AG04450 (cell line): ENCODE data around the gene HDAC7. TPM values are rescaled to one million over a fixed set of nuclear protein-coding genes. Genes with fewer than 3 reads are reported as not detected.

Source experiments
- CTCF ChIA-PET: fragments of 300-600, 350-600 bp; formaldehyde crosslinking; extraction: SDS; loops from one replicate; lab custom pipeline; 2022; ENCODE audit warnings: antibody characterized with exemption, inconsistent platforms; lab: Charles Lee
- POLR2A ChIA-PET: fragments of 350-600 bp; formaldehyde crosslinking; extraction: SDS; loops from one replicate; lab custom pipeline; 2021; ENCODE audit warnings: antibody characterized with exemption, inconsistent platforms; lab: Yijun Ruan, JAX
- DNase-seq: peaks from one replicate; pipeline ENCODE4 v3.0.0-alpha.2; 2011; ENCODE audit warnings: low read depth, low spot score
- H3K27ac ChIP-seq: one replicate; pipeline ENCODE4 v1.5.1; 2012; ENCODE audit warnings: low read depth, low read length, control low read depth
- H3K27me3 ChIP-seq: one replicate; pipeline ENCODE4 v1.6.0; 2012; ENCODE audit warnings: low read length; ENCODE audit not compliant: control insufficient read depth, insufficient read depth
- H3K4me3 ChIP-seq: 2 replicates; pipeline ENCODE4 v1.5.1; 2011; ENCODE audit warnings: mild to moderate bottlenecking, low read depth, low read length, control low read depth
- H3K9me3 ChIP-seq: 2 replicates; pipeline ENCODE4 v1.5.1; 2012; ENCODE audit warnings: low read length; ENCODE audit not compliant: control insufficient read depth, insufficient read depth
- CTCF ChIP-seq: IDR thresholded peaks from 2 replicates; pipeline ENCODE4 v1.5.1; 2011; ENCODE audit warnings: low read depth, low read length, control low read depth, inconsistent platforms
- polyA plus RNA-seq: library from polyadenylated mRNA; depleted of rRNA; stranded (reverse); fragments of >200 nt; gene quantifications from 2 replicates; pipeline ENCODE4 v1.2.3, GENCODE V29; 2011; rRNA removed

The HDAC7 gene
- polyA plus RNA-seq, 1 experiment, result 17.1 TPM

- Histone ChIP-seq H3K9me3 (no peaks in the 10 kb centered on the region; the same call in 1 of the 2 replicates), H3K27ac (no peak overlapping the region), H3K27me3 (no peaks in the 10 kb centered on the region), H3K4me3 (no peak overlapping the region)
- ChIA-PET POLR2A (no interaction called here), CTCF (interaction anchor here (1.1 to 5.9 kb wide), 3 partner anchors 8 to 33 kb away, joined by 3 to 52 read pairs (median 11); no protein-coding TSS in a partner anchor)
- no peak for TF ChIP-seq CTCF
- no peak for DNase-seq
Measured at GRCh38 chr12:47734725-47735480, 84.8 kb downstream of the HDAC7 start.

GRCh38 chr12:47733142-47733541 is 86.6 kb downstream of the HDAC7 start:
- Histone ChIP-seq H3K9me3 (no peaks in the 10 kb centered on the region; the same call in 1 of the 2 replicates), H3K27me3 (no peaks in the 10 kb centered on the region), H3K4me3 (no peak overlapping the region), H3K27ac (no peak overlapping the region)
- ChIA-PET CTCF (interaction anchor here (0.6 to 5.9 kb wide), 5 partner anchors 10 to 153 kb away, joined by 3 to 52 read pairs (median 3); no protein-coding TSS in a partner anchor), POLR2A (interaction anchor here (0.6 kb wide), 1 partner anchor 27 kb away, joined by 3 read pairs; the partner anchor contains the start of gene RPAP3)
- no peak for TF ChIP-seq CTCF
- no peak for DNase-seq

Other genes with a start within 250 kb of the HDAC7 start
- 18.5 and 28.2 TPM in 2 replicates for gene RPAP3, start 113.9 kb downstream of the HDAC7 start, polyA plus RNA-seq
- 0.07 and 0.10 TPM in 2 replicates for gene ENDOU, start 94.4 kb downstream of the HDAC7 start, polyA plus RNA-seq
- gene RAPGEF3, start 61.0 kb downstream of the HDAC7 start, polyA plus RNA-seq, result 1.7 and 2.1 TPM in 2 replicates
- 7.8 and 9.0 TPM in 2 replicates for gene SLC48A1, start 46.7 kb downstream of the HDAC7 start, polyA plus RNA-seq
- gene VDR, start 85.1 kb upstream of the HDAC7 start, polyA plus RNA-seq, result 11.9 and 13.6 TPM in 2 replicates
- 93.7 and 96.3 TPM in 2 replicates for gene TMEM106C, start 143.7 kb upstream of the HDAC7 start, polyA plus RNA-seq
- not detected in 2 replicates for gene COL2A1, start 184.6 kb upstream of the HDAC7 start, polyA plus RNA-seq